Measurements from ENCODE around the gene GRIN2A. TPM values are rescaled to one million over a fixed set of nuclear protein-coding genes. Genes with fewer than 3 reads are reported as not detected.

GRIN2A gene

DNA sequence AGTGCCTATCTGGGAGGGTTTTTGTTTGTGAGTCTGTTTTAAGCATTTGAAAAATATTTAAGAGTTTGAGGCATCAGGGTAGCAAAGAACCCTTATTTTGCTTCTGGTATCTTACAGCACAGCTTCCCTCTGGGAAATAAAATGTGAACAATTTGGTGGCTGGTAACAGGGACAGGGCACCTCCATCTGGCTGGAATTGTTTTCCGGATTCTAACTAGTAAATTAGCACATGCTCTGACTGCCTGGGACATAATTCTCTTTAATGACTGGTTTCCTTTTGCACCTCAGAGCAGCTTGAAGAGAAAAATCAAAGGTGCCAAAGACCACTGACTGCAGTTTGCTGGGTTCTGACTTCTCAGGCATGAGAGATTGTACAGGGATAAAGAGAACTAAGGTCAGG, 469.1 kb downstream of the GRIN2A start:
- Histone ChIP-seq H3K79me2 (ENCODE audit: control insufficient read depth, insufficient read depth, low read length) (no peaks in the 10 kb centered on the region), H4K8ac (ENCODE audit: low read depth, low read length) (no peak overlapping the region), H3K18ac (ENCODE audit: low read length) (no peak overlapping the region), H2BK5ac (ENCODE audit: low read length) (no peak overlapping the region), H3K23ac (ENCODE audit: low read length) (no peak overlapping the region), H3K56ac (ENCODE audit: low read length) (no peak overlapping the region), H4K5ac (ENCODE audit: low read length) (no peak overlapping the region), H3K4me3 (ENCODE audit: low read length) (no peak overlapping the region), H2BK120ac (ENCODE audit: low read depth, low read length) (no peak overlapping the region), H2AK5ac (ENCODE audit: low read length) (no peak overlapping the region), H2BK15ac (replicated peaks; ENCODE audit: low read depth) (no peak overlapping the region), H3K27me3 (ENCODE audit: insufficient read depth, low read length, poor library complexity) (no peaks in the 10 kb centered on the region), H3K4me1 (ENCODE audit: control insufficient read depth, low read depth, low read length) (no peaks in the 10 kb centered on the region), H3K4ac (ENCODE audit: low read depth, low read length) (no peak overlapping the region), H3K4me2 (ENCODE audit: low read length) (no peak overlapping the region), H3K79me1 (ENCODE audit: low read length) (no peaks in the 10 kb centered on the region), H3K27ac (ENCODE audit: low read depth, low read length) (no peak overlapping the region), H3K9ac (ENCODE audit: low read length) (no peak overlapping the region), H3K36me3 (ENCODE audit: control insufficient read depth, insufficient read depth, low read length) (no peaks in the 10 kb centered on the region)
- no CpG with 5 or more reads among the region's 1 CpG for WGBS (ENCODE audit: extremely low coverage, insufficient coverage, low lambda C conversion rate)
- peak; percentile 40 for DNase-seq

GRCh38 chr16:9708972-9709620, 473.1 kb downstream of the GRIN2A start:
- no peak overlapping the region for H3K4me2 ChIP-seq (ENCODE audit: low read length)
- H2BK120ac ChIP-seq (ENCODE audit: low read depth, low read length) = no peak overlapping the region

DNA sequence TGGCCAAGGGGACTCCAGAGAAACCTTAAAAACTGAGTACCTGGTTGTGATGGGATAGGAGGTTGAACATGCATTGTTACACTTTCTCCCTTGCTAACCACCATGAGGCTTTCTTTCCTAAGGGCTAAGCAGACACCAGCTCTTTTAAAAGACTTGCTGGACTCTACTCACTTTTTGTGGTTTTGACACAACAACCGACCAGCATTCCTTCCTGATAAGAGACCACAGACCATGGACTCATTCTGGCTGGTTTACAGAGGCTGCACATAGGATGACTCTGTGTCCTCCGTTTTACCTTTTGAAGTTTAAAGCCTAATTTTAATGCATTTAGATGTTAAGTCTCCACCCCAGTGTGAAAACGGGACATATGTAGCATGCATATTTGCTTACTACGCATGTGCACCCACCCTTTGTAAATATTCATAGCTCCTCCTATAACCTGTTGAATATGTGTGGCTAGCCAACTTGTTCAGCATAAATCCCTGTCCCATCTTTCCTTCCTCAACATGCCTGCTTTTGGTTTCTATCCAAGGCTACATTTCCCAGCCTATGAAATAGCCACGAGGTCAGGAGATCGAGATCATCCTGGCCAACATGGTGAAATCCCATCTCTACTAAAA, 475.9 kb downstream of the GRIN2A start:
- no peaks in the 10 kb centered on the region for H3K79me2 ChIP-seq (ENCODE audit: control insufficient read depth, insufficient read depth, low read length)

More at GRCh38 chr16:9708972-9709620, 473.1 kb downstream of the GRIN2A start:
- Histone ChIP-seq H2AK5ac (ENCODE audit: low read length) (no peak overlapping the region), H3K27me3 (ENCODE audit: insufficient read depth, low read length, poor library complexity) (no peaks in the 10 kb centered on the region), H3K56ac (ENCODE audit: low read length) (no peak overlapping the region), H4K8ac (ENCODE audit: low read depth, low read length) (no peak overlapping the region), H4K5ac (ENCODE audit: low read length) (no peak overlapping the region), H2BK15ac (replicated peaks; ENCODE audit: low read depth) (no peak overlapping the region), H3K27ac (ENCODE audit: low read depth, low read length) (no peak overlapping the region), H3K79me1 (ENCODE audit: low read length) (no peaks in the 10 kb centered on the region), H3K4me3 (ENCODE audit: low read length) (no peak overlapping the region), H3K79me2 (ENCODE audit: control insufficient read depth, insufficient read depth, low read length) (no peaks in the 10 kb centered on the region), H2BK5ac (ENCODE audit: low read length) (no peak overlapping the region), H3K4ac (ENCODE audit: low read depth, low read length) (no peak overlapping the region), H3K18ac (ENCODE audit: low read length) (no peak overlapping the region), H3K9ac (ENCODE audit: low read length) (no peak overlapping the region), H3K36me3 (ENCODE audit: control insufficient read depth, insufficient read depth, low read length) (no peaks in the 10 kb centered on the region), H3K4me1 (ENCODE audit: control insufficient read depth, low read depth, low read length) (no peaks in the 10 kb centered on the region), H3K23ac (ENCODE audit: low read length) (no peak overlapping the region)
- WGBS (ENCODE audit: extremely low coverage, insufficient coverage, low lambda C conversion rate) = no CpG with 5 or more reads among the region's 5 CpGs
- DNase-seq = no peak

DNA sequence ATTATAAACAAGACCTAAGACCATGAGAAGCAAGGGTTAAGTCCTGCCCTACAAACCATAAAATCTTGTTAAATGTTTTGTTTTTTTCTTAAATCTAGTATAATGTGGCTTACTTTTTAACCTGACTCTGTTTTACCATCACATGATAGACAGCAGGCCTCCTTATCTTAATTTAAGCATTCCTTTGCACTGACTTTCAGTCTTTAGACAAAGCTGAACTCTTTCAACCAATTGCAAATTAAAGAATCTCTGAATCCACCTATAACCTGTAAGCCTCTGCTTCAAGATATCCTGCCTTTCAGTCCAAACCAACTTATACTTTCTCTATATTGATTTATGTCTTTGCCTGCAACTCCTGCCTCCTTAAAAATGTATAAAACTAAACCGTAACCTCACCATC, 478.5 kb downstream of the GRIN2A start:
- Histone ChIP-seq H3K4me2 (ENCODE audit: low read length) (no peak overlapping the region), H3K27ac (ENCODE audit: low read depth, low read length) (no peak overlapping the region), H3K4ac (ENCODE audit: low read depth, low read length) (no peak overlapping the region), H3K18ac (ENCODE audit: low read length) (no peak overlapping the region), H3K4me1 (ENCODE audit: control insufficient read depth, low read depth, low read length) (no peaks in the 10 kb centered on the region), H2BK15ac (replicated peaks; ENCODE audit: low read depth) (no peak overlapping the region), H4K8ac (ENCODE audit: low read depth, low read length) (no peak overlapping the region), H3K4me3 (ENCODE audit: low read length) (no peak overlapping the region), H3K23ac (ENCODE audit: low read length) (no peak overlapping the region), H2AK5ac (ENCODE audit: low read length) (no peak overlapping the region), H3K79me2 (ENCODE audit: control insufficient read depth, insufficient read depth, low read length) (no peaks in the 10 kb centered on the region), H3K56ac (ENCODE audit: low read length) (no peak overlapping the region), H3K27me3 (ENCODE audit: insufficient read depth, low read length, poor library complexity) (no peaks in the 10 kb centered on the region), H2BK5ac (ENCODE audit: low read length) (no peak overlapping the region), H2BK120ac (ENCODE audit: low read depth, low read length) (no peak overlapping the region), H3K79me1 (ENCODE audit: low read length) (no peaks in the 10 kb centered on the region), H4K5ac (ENCODE audit: low read length) (no peak overlapping the region), H3K36me3 (ENCODE audit: control insufficient read depth, insufficient read depth, low read length) (no peaks in the 10 kb centered on the region), H3K9ac (ENCODE audit: low read length) (no peak overlapping the region)
- no CpG with 5 or more reads among the region's 1 CpG for WGBS (ENCODE audit: extremely low coverage, insufficient coverage, low lambda C conversion rate)
- no peak for DNase-seq

More for the DNA sequence above, 475.9 kb downstream of the GRIN2A start:
- Histone ChIP-seq H2BK5ac (ENCODE audit: low read length) (no peak overlapping the region), H2BK120ac (ENCODE audit: low read depth, low read length) (no peak overlapping the region), H3K27ac (ENCODE audit: low read depth, low read length) (no peak overlapping the region), H3K23ac (ENCODE audit: low read length) (no peak overlapping the region), H4K8ac (ENCODE audit: low read depth, low read length) (no peak overlapping the region), H3K4me3 (ENCODE audit: low read length) (no peak overlapping the region), H3K9ac (ENCODE audit: low read length) (no peak overlapping the region), H3K4me1 (ENCODE audit: control insufficient read depth, low read depth, low read length) (no peaks in the 10 kb centered on the region), H3K27me3 (ENCODE audit: insufficient read depth, low read length, poor library complexity) (no peaks in the 10 kb centered on the region), H3K79me1 (ENCODE audit: low read length) (no peaks in the 10 kb centered on the region), H4K5ac (ENCODE audit: low read length) (no peak overlapping the region), H3K18ac (ENCODE audit: low read length) (no peak overlapping the region), H3K4ac (ENCODE audit: low read depth, low read length) (no peak overlapping the region), H3K36me3 (ENCODE audit: control insufficient read depth, insufficient read depth, low read length) (no peaks in the 10 kb centered on the region), H3K56ac (ENCODE audit: low read length) (no peak overlapping the region), H2AK5ac (ENCODE audit: low read length) (no peak overlapping the region), H2BK15ac (replicated peaks; ENCODE audit: low read depth) (no peak overlapping the region), H3K4me2 (ENCODE audit: low read length) (no peak overlapping the region)
- DNase-seq = no peak
- WGBS (ENCODE audit: extremely low coverage, insufficient coverage, low lambda C conversion rate) = no CpG with 5 or more reads among the region's 6 CpGs

Small RNAs within 50 kb of the gene (small RNA-seq; reads per million reads assigned to genes)
- gene RN7SL493P (ENCODE audit: insufficient read depth) = not detected
